ENCODE measurements around the gene CBFA2T3.

CBFA2T3 gene

DNA sequence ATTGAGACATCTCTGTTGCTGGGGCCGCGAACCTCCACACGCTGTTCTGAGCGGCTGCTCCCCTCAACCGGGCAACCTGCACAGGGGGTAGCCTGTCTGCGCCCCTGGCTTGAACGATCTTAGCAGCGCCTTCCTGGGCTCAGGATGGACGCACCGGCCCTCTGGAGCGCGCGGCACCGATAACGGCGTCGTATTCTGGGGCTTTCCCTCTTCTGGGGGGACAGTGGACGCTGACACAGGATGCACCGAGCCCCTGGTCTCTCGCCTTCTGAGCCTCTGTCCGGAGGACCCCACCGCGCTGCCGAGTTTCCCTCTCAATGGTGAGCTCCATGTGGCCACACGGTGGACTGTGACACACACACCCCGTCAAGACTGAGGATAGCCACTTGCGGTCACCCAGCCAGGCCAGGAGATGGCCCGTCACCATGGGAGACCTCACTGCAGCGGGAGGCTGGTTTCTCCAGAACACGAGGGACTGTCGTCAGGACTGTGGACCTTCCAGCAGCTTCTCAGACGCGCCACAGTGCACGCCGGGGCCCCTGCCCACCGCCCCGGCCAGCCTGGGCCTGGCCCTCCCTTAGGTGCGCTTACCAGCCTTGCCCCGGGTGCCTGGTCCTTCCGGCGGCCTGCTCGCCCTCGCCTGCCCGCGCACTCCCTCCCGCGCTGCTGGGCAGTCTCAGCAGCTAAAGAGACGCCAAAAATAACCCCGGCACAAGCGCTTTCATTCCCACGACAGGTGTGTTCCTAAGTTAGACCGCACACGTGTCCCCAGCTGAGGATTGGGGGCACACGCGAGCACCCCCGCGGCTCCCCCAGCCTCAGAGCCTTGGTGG is 80.6 kb downstream of the CBFA2T3 start (continued):
- TF ChIP-seq ZNF518A (tag by site-specific recombination; conservative IDR thresholded peaks at IDR 0.05; ENCODE audit: low read depth) (no peak), ZNF416 (tag by site-specific recombination; IDR thresholded peaks at IDR 0.05) (no peak)

DNA sequence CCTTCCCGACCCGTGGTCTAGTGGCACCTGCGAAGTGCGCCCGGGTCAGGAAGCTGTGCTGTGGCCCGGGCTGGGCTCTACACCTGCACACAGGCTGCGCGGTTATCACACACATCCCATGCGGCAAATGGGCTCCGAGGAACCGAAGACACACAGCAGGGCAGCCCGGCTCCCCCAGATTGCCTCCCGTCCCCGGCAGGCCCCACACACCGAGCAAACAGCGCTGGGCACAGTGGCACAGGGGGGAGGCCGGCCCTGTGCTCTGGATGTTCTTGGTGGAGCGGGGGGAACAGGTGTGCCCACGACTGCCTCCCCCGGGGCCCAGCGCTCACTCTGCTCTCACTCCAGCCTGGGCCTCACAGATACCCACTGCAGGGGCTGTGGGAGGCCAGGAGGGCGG is 81.7 kb downstream of the CBFA2T3 start:
- Histone ChIP-seq H3K27ac (ENCODE audit: extremely low read depth, low read depth, low read length) (no peak overlapping the region), H3K9me3 (ENCODE audit: control insufficient read depth, insufficient read depth, low read depth, low read length) (no peaks in the 10 kb centered on the region), H3K36me3 (ENCODE audit: control insufficient read depth in 2 of 2, insufficient read depth in 1 of 2, low read length in 2 of 2) (no peaks in the 10 kb centered on the region), H3K4me3 (ENCODE audit: low read depth, low read length) (no peak overlapping the region), H3K4me1 (ENCODE audit: control insufficient read depth, insufficient read depth, low read length) (no peaks in the 10 kb centered on the region)
- CTCF ChIA-PET: no interaction called here
- TF ChIP-seq ZNF549 (tag by site-specific recombination; IDR thresholded peaks at IDR 0.05): no peak
- no peak for TF ChIP-seq ZNF221 (tag by site-specific recombination; IDR thresholded peaks at IDR 0.05; ENCODE audit: borderline replicate concordance)
- TF ChIP-seq, protein P1, sequence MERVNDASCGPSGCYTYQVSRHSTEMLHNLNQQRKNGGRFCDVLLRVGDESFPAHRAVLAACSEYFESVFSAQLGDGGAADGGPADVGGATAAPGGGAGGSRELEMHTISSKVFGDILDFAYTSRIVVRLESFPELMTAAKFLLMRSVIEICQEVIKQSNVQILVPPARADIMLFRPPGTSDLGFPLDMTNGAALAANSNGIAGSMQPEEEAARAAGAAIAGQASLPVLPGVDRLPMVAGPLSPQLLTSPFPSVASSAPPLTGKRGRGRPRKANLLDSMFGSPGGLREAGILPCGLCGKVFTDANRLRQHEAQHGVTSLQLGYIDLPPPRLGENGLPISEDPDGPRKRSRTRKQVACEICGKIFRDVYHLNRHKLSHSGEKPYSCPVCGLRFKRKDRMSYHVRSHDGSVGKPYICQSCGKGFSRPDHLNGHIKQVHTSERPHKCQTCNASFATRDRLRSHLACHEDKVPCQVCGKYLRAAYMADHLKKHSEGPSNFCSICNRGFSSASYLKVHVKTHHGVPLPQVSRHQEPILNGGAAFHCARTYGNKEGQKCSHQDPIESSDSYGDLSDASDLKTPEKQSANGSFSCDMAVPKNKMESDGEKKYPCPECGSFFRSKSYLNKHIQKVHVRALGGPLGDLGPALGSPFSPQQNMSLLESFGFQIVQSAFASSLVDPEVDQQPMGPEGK (tag by site-specific recombination; IDR thresholded peaks at IDR 0.05): no peak
- TF ChIP-seq ZNF175 (tag by site-specific recombination; IDR thresholded peaks at IDR 0.05): no peak
- no peak for TF ChIP-seq ZNF626 (tag by site-specific recombination; IDR thresholded peaks at IDR 0.05)
- TF ChIP-seq ZNF121 (tag by site-specific recombination; IDR thresholded peaks at IDR 0.05): no peak
- TF ChIP-seq, protein P2, sequence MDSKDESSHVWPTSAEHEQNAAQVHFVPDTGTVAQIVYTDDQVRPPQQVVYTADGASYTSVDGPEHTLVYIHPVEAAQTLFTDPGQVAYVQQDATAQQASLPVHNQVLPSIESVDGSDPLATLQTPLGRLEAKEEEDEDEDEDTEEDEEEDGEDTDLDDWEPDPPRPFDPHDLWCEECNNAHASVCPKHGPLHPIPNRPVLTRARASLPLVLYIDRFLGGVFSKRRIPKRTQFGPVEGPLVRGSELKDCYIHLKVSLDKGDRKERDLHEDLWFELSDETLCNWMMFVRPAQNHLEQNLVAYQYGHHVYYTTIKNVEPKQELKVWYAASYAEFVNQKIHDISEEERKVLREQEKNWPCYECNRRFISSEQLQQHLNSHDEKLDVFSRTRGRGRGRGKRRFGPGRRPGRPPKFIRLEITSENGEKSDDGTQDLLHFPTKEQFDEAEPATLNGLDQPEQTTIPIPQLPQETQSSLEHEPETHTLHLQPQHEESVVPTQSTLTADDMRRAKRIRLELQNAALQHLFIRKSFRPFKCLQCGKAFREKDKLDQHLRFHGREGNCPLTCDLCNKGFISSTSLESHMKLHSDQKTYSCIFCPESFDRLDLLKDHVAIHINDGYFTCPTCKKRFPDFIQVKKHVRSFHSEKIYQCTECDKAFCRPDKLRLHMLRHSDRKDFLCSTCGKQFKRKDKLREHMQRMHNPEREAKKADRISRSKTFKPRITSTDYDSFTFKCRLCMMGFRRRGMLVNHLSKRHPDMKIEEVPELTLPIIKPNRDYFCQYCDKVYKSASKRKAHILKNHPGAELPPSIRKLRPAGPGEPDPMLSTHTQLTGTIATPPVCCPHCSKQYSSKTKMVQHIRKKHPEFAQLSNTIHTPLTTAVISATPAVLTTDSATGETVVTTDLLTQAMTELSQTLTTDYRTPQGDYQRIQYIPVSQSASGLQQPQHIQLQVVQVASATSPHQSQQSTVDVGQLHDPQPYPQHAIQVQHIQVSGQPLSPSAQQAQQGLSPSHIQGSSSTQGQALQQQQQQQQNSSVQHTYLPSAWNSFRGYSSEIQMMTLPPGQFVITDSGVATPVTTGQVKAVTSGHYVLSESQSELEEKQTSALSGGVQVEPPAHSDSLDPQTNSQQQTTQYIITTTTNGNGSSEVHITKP (tag by site-specific recombination; IDR thresholded peaks at IDR 0.05): no peak
- TF ChIP-seq SCRT2 (tag by site-specific recombination; IDR thresholded peaks at IDR 0.05): no peak
- TF ChIP-seq, protein P3, sequence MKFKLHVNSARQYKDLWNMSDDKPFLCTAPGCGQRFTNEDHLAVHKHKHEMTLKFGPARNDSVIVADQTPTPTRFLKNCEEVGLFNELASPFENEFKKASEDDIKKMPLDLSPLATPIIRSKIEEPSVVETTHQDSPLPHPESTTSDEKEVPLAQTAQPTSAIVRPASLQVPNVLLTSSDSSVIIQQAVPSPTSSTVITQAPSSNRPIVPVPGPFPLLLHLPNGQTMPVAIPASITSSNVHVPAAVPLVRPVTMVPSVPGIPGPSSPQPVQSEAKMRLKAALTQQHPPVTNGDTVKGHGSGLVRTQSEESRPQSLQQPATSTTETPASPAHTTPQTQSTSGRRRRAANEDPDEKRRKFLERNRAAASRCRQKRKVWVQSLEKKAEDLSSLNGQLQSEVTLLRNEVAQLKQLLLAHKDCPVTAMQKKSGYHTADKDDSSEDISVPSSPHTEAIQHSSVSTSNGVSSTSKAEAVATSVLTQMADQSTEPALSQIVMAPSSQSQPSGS (tag by site-specific recombination; IDR thresholded peaks at IDR 0.05; ENCODE audit: low read depth): no peak
- TF ChIP-seq ZNF629 (tag by site-specific recombination; IDR thresholded peaks at IDR 0.05): no peak
- TF ChIP-seq ZNF302 (tag by site-specific recombination; IDR thresholded peaks at IDR 0.05; ENCODE audit: low read depth): no peak
- no peak for TF ChIP-seq HOXA7 (CRISPR knock-in tag; IDR thresholded peaks at IDR 0.05; ENCODE audit: borderline replicate concordance)
- no peak for TF ChIP-seq ZNF311 (tag by site-specific recombination; IDR thresholded peaks at IDR 0.05; ENCODE audit: borderline replicate concordance)
- no peak for TF ChIP-seq ZNF23 (tag by site-specific recombination; IDR thresholded peaks at IDR 0.05; ENCODE audit: borderline replicate concordance)
- no peak for TF ChIP-seq ZNF510 (tag by site-specific recombination; IDR thresholded peaks at IDR 0.05; ENCODE audit: insufficient replicate concordance)
- POLR2A ChIA-PET: no interaction called here

Data from HEK293 (cell line).